HUES64 (cell line): Measurements from ENCODE around the gene IGFALS.

Experiments used
- H3K27ac ChIP-seq: 2 replicates; pipeline ENCODE4 v1.7.0; 2013; ENCODE audit warnings: low read depth, low read length, inconsistent platforms
- H3K27me3 ChIP-seq: 2 replicates; pipeline ENCODE4 v1.6.1; 2013; ENCODE audit warnings: mild to moderate bottlenecking, low read length; ENCODE audit not compliant: insufficient read depth
- H3K36me3 ChIP-seq: 2 replicates; pipeline ENCODE4 v1.6.1; 2013; ENCODE audit warnings: mild to moderate bottlenecking, low read length; ENCODE audit not compliant: insufficient read depth
- H3K4me1 ChIP-seq: 2 replicates; pipeline ENCODE4 v1.6.1; 2013; ENCODE audit warnings: mild to moderate bottlenecking, low read length, moderate library complexity; ENCODE audit not compliant: insufficient read depth
- H3K4me3 ChIP-seq: 2 replicates; pipeline ENCODE4 v1.5.1; 2013; ENCODE audit warnings: mild to moderate bottlenecking, low read length, moderate library complexity
- H3K9ac ChIP-seq: 2 replicates; pipeline ENCODE4 v1.6.1; 2013; ENCODE audit warnings: mild to moderate bottlenecking, low read depth, low read length
- H3K9me3 ChIP-seq: 2 replicates; pipeline ENCODE4 v1.6.1; 2013; ENCODE audit warnings: low read depth, low read length; ENCODE audit not compliant: insufficient read depth
- WGBS: fragments of 150-250, 120-280 bp; methylation state at CpG from one replicate; pipeline ENCODE4 v1.1.7; 2013; ENCODE audit warnings: missing lambda C conversion rate; 5-methylcytosine and 5-hydroxymethylcytosine counted together

The IGFALS gene

DNA sequence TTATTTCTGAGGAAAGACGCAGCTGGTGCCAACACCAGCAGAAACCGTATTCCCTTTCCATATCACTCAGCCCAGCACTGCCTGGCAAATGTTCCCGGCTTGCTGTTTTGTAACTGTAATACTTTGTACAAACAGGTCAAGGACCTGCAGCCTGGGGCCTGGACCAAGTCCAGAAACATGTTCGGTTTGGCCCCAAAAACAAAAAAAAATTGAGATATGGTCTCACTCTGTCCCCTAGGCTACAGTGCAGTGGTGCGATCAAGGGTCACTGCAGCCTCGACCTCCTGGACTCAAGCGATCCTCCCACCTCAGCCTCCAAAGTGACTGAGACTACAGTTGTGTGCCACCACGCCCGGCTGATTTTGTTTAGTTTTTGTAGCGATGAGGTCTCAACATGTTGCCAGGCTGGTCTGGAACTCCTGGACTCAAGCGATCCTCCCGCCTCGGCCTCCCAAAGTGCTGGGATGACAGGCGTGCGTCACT, 31.9 kb upstream of the IGFALS start:
- Histone ChIP-seq H3K9ac (no peak overlapping the region), H3K27ac (no peak overlapping the region), H3K27me3 (peaks cover 3% of the 10 kb centered on the region; the same call in 1 of the 2 replicates), H3K9me3 (no peaks in the 10 kb centered on the region), H3K4me3 (peak overlapping the region; percentile 78), H3K4me1 (no peaks in the 10 kb centered on the region), H3K36me3 (no peaks in the 10 kb centered on the region)
- WGBS, result 89% methylated on average over 15 of the region's 15 CpGs

DNA sequence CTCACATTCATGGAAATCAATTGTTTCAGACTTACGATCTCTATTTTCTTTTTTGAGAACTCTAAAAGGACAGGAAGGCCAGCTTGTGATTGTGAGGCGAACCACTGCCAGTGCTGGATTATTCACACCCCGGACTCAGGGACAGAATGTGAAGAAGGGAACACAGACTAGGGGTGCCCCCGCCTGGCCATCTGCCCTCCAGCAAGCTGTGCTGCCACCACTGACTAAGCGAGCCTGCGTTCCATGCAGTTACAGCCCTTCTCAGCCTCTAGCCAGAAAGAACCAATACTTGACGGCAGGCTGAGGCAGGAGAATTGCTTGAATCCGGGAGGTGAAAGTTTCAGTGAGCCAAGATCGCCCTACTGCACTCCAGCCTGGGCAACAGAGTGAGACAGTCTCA, 30.3 kb upstream of the IGFALS start:
- H3K27me3 ChIP-seq, result peaks cover 3% of the 10 kb centered on the region; the same call in 1 of the 2 replicates
- no peak overlapping the region for H3K4me3 ChIP-seq
- no peaks in the 10 kb centered on the region for H3K4me1 ChIP-seq
- H3K27ac ChIP-seq, result no peak overlapping the region
- WGBS, result 68% methylated on average over 9 of the region's 9 CpGs
- H3K9ac ChIP-seq, result no peak overlapping the region
- no peaks in the 10 kb centered on the region for H3K9me3 ChIP-seq
- H3K36me3 ChIP-seq, result no peaks in the 10 kb centered on the region

DNA sequence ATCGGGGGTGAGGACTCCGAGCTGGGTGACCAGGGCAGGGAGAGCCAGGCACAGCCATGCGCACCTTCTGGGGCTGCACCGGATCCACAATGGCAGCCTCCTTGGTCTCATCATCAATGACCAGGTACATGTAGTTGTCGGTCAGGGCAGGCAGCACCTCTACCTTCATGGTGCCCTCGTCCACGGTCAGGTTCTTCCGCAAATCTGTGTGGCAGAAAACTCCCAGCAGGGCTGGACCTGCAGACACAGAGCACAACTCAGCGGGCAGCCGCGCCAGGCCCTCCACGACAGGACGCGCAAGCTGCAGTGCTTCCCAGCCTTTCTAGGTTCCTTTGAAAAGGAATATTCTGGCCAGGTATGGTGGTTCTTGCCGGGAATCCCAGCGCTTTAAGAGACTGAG, 29.3 kb upstream of the IGFALS start:
- Histone ChIP-seq H3K4me3 (no peak overlapping the region), H3K9ac (no peak overlapping the region), H3K36me3 (no peaks in the 10 kb centered on the region), H3K27ac (no peak overlapping the region), H3K9me3 (no peaks in the 10 kb centered on the region), H3K4me1 (no peaks in the 10 kb centered on the region), H3K27me3 (peaks cover 3% of the 10 kb centered on the region; the same call in 1 of the 2 replicates)
- WGBS, result 90% methylated on average over 16 of the region's 16 CpGs

DNA sequence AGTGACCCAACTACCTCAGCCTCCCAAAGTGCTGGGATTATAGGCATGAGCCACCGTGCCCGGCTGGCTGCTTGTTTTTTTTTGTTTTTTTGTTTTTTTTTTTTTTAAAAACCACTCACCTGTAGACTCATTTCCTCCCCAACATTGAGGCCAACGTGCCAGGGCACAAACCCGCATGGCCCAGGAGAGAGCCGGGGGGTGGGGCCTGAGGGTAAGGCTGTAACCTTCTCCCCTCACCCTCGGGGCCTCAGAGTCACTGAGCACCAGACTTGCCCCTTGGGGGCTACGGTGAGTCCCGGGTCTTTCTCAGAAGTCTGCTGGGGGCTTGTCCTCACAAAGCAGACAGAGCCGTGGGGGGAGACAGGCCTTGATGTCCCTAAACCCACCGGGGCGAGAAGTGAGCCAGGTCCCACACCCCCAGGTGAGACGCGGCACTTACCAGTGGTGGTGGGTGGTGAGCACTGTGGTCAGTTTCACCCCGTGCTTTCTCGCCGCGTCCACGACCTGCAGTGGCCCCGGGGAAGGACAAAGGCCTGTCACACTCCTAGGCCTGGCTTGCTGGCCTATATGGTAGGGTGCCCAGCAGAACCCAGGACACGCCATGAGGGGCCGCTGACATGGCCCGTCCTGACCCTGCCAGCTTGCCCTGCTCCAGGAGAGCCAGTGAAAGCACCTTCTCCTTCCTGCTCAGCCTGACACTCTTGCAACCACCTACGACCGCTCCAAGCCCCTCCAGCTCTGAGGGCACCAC, 28.5 kb upstream of the IGFALS start:
- Histone ChIP-seq H3K4me3 (no peak overlapping the region), H3K27me3 (peaks cover 3% of the 10 kb centered on the region; the same call in 1 of the 2 replicates), H3K9ac (no peak overlapping the region), H3K4me1 (no peaks in the 10 kb centered on the region), H3K36me3 (no peaks in the 10 kb centered on the region), H3K9me3 (no peaks in the 10 kb centered on the region), H3K27ac (no peak overlapping the region)
- WGBS, result 97% methylated on average over 22 of the region's 24 CpGs

DNA sequence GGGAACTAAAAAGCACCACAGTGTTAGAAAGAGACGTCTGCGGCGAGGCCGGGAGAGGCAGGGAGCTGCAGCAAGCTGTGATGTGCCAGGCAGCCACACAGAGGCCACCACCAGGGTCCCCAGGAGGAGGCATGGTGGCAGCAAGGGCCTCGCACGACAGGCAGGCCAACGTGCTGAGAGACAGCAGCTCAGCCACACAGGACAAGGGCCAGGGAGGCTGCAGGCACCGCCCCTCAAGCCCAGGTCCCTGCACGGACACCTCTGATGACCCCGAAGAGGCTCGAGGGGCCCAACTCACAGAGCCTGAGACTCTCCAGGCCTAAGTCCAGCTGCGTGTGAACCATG, 27.4 kb upstream of the IGFALS start:
- Histone ChIP-seq H3K9me3 (no peaks in the 10 kb centered on the region), H3K4me1 (no peaks in the 10 kb centered on the region), H3K9ac (no peak overlapping the region), H3K4me3 (no peak overlapping the region), H3K27ac (no peak overlapping the region), H3K36me3 (0 out of 2 replicates have a peak, but pooled peaks cover 7% of the 10 kb centered on the region), H3K27me3 (peaks cover 3% of the 10 kb centered on the region; the same call in 1 of the 2 replicates)
- WGBS, result 95% methylated on average over 12 of the region's 12 CpGs

DNA sequence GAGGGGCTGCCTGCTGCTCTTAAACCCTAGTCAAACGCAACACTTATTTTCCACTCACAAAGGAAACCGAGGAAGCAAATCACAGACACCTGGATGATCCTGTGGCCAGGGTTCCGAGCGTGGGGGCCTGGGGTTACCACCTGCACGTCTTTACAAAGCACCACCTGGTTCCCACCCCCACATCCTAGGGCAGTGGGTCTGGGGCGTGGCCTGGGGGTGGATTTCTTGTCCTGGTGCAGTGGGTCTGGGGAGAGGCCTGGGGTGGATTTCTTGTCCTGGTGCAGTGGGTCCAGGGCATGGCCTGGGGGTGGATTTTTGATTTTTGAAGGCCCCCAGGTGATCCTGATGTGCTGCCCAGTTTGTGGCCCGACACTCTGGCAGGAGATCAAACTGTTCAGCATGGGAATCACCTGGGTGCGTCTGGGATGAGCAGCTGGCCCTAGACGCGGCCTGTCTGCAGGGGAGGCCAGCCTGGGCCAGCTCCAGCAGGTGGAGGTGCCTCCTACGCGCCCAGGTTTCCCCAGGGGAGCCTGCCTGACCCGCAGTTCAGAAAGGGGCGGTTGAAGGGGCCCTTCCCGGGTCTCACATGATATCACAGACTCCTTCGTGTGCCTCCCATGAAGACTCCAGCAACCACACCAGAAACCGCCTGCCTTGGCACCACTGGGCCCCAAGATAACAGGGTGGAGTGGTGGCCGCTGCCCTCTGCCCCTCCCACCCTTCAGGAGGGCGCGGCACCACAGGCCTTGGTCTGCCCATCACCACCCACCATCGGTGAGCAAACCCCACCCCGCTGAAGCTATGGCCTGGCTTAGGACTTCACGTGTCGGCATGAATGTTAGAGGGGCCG, 26.8 kb upstream of the IGFALS start:
- no peak overlapping the region for H3K9ac ChIP-seq
- H3K27me3 ChIP-seq, result peaks cover under 1% of the 10 kb centered on the region; the same call in 1 of the 2 replicates
- H3K36me3 ChIP-seq, result peaks cover 10% of the 10 kb centered on the region; the same call in 1 of the 2 replicates
- no peaks in the 10 kb centered on the region for H3K4me1 ChIP-seq
- no peak overlapping the region for H3K27ac ChIP-seq
- no peaks in the 10 kb centered on the region for H3K9me3 ChIP-seq
- no peak overlapping the region for H3K4me3 ChIP-seq
- WGBS, result 95% methylated on average over 25 of the region's 25 CpGs

DNA sequence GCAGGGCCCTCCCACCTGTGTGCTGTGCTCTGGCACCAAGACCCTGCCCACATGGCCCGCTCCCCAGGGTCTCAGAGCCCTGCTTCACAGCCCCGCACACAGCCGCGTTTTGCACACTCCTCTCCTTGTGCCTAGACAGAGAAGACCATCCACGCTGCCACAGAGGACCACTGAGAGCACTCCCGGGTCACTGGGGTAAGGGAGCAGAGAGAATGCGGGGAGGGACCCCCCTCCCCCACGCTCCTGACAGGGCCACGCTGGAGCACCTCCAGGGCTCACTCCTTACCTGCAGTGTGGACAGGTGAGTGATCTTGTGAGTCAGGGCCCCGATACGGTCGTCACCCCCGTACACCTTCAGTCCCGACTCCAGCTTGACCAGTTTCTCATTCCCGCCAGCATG, 26.1 kb upstream of the IGFALS start:
- Histone ChIP-seq H3K4me1 (no peaks in the 10 kb centered on the region), H3K9me3 (no peaks in the 10 kb centered on the region), H3K4me3 (no peak overlapping the region), H3K27ac (no peak overlapping the region), H3K36me3 (peaks cover 10% of the 10 kb centered on the region; the same call in 1 of the 2 replicates), H3K9ac (no peak overlapping the region), H3K27me3 (no peaks in the 10 kb centered on the region)
- 94% methylated on average over 15 of the region's 15 CpGs for WGBS

DNA sequence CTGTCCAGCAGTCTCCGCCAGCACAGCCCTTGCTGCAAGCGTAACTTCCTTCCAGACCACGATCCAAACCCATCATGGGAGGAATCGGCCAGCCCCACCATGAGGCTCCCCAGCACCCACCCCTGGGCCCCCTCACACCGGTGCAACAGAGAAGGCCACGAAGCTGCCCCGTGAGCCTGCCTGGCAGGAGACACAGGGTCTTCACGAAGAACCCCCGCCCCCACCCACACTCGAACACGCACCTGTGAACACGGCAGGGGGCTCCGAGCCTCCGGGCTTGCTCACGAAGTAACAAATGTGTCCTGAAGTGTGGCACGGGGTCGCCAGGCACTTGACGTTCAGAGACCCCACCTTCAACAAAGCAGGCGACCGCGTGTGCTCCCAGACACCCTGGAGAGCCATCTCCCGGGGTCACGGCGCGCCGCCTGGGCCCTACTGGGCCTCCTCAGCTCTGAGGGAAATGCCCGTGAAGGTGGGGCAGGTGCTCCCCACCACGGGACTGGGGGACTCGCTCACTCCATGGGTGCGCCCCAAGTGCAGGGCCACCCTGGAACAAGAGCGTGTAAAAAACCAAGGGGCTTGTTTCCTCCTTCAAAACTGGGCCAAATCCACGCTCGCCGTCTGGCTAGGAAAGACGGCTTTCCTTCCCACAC, 25.5 kb upstream of the IGFALS start:
- no peaks in the 10 kb centered on the region for H3K27me3 ChIP-seq
- H3K27ac ChIP-seq, result no peak overlapping the region
- H3K4me1 ChIP-seq, result no peaks in the 10 kb centered on the region
- WGBS, result 95% methylated on average over 35 of the region's 35 CpGs
- H3K36me3 ChIP-seq, result peaks cover 10% of the 10 kb centered on the region; the same call in 1 of the 2 replicates
- H3K4me3 ChIP-seq, result no peak overlapping the region
- H3K9me3 ChIP-seq, result no peaks in the 10 kb centered on the region
- no peak overlapping the region for H3K9ac ChIP-seq

DNA sequence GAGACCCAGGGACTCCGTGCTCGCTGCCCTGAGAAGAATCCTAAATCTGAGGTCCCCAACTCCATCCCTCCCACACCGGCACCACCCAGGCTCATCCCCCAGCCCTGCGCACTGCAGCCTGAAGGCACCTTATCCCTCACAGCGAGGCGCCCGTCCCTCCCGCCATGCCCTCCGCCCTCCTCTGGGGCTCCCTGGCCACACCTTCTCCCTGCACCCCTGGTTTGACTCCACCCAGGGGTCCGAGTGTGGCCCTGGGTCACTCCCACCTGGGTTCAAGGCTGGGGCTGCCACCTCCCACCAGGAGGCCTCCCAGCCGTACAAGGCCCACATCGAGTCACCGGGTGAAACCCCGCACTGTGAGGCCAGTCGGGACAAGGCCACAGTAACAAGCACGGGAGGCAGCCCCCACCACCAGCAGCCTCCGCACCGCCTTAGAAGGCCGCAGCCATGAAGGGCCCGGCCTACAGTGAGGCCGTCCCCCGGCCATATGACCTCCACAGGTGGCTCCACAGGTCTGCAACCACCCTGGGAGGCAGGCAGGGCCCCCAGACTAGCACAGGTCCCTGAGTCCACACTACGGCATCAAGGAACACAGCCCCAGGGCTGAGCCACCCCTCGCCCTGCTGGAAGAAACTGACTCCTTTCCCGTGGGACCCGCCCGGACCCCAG, 24.8 kb upstream of the IGFALS start:
- Histone ChIP-seq H3K4me1 (no peaks in the 10 kb centered on the region), H3K9me3 (no peaks in the 10 kb centered on the region), H3K9ac (no peak overlapping the region), H3K4me3 (no peak overlapping the region), H3K27me3 (no peaks in the 10 kb centered on the region), H3K36me3 (peaks cover 10% of the 10 kb centered on the region; the same call in 1 of the 2 replicates), H3K27ac (no peak overlapping the region)
- WGBS, result 95% methylated on average over 27 of the region's 27 CpGs

DNA sequence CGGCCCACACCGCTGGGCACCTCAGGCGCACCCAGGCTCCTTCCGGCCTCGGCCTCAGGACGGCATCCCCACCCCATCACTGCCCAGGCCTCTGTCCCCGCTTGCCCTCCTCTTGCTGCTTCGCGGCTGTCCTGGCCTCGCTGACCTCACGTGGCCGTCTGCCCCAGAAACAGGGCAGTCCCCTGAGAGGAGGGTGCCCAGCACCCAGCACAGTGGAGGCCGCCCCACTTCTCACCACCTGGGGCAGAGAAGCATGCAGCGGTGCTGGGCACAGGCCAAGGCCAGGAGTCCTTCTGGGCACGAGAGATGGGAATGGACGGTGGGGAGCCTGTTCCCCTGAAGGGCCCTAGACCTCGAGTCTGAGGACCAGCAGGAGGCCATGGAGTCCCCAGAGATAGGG, 24.2 kb upstream of the IGFALS start:
- Histone ChIP-seq H3K36me3 (peaks cover 10% of the 10 kb centered on the region; the same call in 1 of the 2 replicates), H3K4me3 (no peak overlapping the region), H3K27ac (no peak overlapping the region), H3K4me1 (no peaks in the 10 kb centered on the region), H3K9me3 (no peaks in the 10 kb centered on the region), H3K27me3 (no peaks in the 10 kb centered on the region), H3K9ac (no peak overlapping the region)
- 94% methylated on average over 17 of the region's 17 CpGs for WGBS
